Liver (tissue), 3 donors: ENCODE data around the gene RHOU.

Experiments used
- ATF3 ChIP-seq: IDR thresholded peaks from 2 replicates; pipeline ENCODE4 v1.6.1; 2016; ENCODE audit warnings: antibody characterized with exemption
- CTCF ChIP-seq: fragments of 150-350 bp; IDR thresholded peaks from 2 replicates; pipeline ENCODE4 v1.5.1; 2017; ENCODE audit warnings: improper control_type of control experiment, low read depth, low read length; ENCODE audit not compliant: missing input control
- EGR1 ChIP-seq, 2 donors: IDR thresholded peaks; 2 replicates each; pipeline ENCODE4 v1.6.1; 2016 to 2018; ENCODE audit warnings: antibody characterized with exemption in 2 of 2, low read depth in 2 of 2
- HNF4A ChIP-seq, 2 donors: conservative IDR thresholded peaks; 2 replicates each; pipeline ENCODE4 v1.6.1; 2016; ENCODE audit warnings: antibody characterized with exemption in 2 of 2, mild to moderate bottlenecking in 2 of 2
- HNF4G ChIP-seq: IDR thresholded peaks from 2 replicates; pipeline ENCODE4 v1.6.1; 2016; ENCODE audit warnings: antibody characterized with exemption
- JUND ChIP-seq, 2 donors: IDR thresholded peaks; 2 replicates each; pipeline ENCODE4 v1.6.1; 2016; ENCODE audit warnings: antibody characterized with exemption in 2 of 2
- SP1 ChIP-seq: IDR thresholded peaks from 2 replicates; pipeline ENCODE4 v1.6.1; 2018; ENCODE audit warnings: antibody characterized with exemption, mild to moderate bottlenecking
- YY1 ChIP-seq: IDR thresholded peaks from 2 replicates; pipeline ENCODE4 v1.6.1; 2016; ENCODE audit warnings: antibody characterized with exemption, mild to moderate bottlenecking
- TF ChIP-seq, protein P1 (sequence below): IDR thresholded peaks from 2 replicates; pipeline ENCODE4 v1.6.1; 2016; ENCODE audit warnings: antibody characterized with exemption
- donor health status: healthy.
- donor health status: healthy.

- TF ChIP-seq YY1 (no peak), SP1 (no peak), HNF4A (conservative IDR thresholded peaks at IDR 0.05) (no peak), JUND (IDR thresholded peaks at IDR 0.05) (no peak), ATF3 (no peak), CTCF (no peak), HNF4G (no peak), EGR1 (IDR thresholded peaks at IDR 0.05; ENCODE audit: low read depth in 2 of 2) (no peak)
- TF ChIP-seq, protein P1, sequence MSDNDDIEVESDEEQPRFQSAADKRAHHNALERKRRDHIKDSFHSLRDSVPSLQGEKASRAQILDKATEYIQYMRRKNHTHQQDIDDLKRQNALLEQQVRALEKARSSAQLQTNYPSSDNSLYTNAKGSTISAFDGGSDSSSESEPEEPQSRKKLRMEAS = no peak
Observed at GRCh38 chr1:228733576-228733975, 1.7 kb upstream of the RHOU start.
